Renal pelvis (tissue), 4 donors: Measurements from ENCODE around the gene CACNA1C. TPM values are rescaled to one million over a fixed set of nuclear protein-coding genes. Genes with fewer than 3 reads are reported as not detected.

Experiments
- DNase-seq: peaks from one replicate; pipeline ENCODE4 v3.0.0-alpha.2; 2013
- polyA plus RNA-seq, 3 donors: library from polyadenylated mRNA; unstranded; fragments of 120-200 nt; gene quantifications; one replicate each; pipeline ENCODE4 v1.2.1, GENCODE V29; 2013; ENCODE audit not compliant: insufficient read length in 3 of 3

Gene CACNA1C
- polyA plus RNA-seq, 3 donors, result 7.1 to 12.2 (median 10.0) TPM

DNA sequence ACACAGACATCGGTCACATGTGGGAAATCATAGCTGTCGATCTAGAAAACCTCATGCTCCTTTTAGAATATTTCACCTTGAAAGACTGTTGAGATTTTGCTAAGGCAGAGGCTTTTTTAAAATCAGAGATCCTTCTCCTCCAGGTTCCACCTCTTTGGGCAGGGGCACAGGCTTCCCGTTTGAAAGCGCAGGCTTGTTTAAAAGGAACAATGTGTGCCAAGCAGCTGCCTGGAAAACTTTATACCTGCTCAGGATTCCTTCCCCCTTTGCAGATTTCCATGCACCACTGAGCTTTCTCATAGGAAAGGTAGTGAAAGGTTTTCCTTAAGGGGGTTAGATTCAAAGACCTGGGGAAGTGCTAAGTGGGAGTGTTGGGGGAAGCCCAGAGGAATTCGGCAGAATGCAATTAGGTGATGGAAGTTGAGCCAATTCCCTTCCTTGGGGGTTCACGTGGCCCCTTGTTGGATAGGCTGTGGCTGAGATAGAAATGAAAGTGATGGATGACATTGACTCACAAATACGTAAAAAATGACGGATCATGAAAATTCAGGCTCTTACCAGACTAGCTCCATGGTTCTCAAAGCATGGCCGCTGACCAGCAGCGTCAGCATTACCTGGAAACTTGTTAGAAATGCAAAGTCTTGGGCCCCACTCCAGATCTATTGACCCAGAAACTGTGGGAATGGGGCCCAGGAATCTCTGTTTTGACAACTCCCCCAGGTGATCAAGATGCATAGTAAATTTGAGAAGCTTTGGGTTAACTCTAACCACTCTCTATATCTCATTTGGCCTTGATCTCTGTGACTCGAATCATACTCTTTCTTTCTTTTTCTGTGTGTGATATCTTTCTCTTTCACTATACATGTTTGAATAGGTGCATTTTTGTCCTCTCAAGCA, 460.6 kb downstream of the CACNA1C start:
- no peak for DNase-seq

DNA sequence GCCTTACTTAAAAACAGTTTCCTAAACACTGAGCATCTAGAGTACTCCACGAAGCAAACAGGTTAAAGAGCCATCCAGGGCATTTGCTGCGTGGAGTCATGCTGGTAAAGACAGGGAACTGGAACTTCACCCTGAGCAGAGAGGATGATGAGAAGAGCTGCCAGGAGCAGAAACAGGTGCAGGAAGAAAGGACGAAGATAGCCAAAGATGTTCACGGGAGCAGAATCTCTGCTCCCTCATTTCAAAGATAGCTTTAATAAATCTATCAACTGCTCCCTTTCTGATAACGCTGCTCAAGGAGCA, 461.2 kb downstream of the CACNA1C start:
- DNase-seq, result no peak

DNA sequence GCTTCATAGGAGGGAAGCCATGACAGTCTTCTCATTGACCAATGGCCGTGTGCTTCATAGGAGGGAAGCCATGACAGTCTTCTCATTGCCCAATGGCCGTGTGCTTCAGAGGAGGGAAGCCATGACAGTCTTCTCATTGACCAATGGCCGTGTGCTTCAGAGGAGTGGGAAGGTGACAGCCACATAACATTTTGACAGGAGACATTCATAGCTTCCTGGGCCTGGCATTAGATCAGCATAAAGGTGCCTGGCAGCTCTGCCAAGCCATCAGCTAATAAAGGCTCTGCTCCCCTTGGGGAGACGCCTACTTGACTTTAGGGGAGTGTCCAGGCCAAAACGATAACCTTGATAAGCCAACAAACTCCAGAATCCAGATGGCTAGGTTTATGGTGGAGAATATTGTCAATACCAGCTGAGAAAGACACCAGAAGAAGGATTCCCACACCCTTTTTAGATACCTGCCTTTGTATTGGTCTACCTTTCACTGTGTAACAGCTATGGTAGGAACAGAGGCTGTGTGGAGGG, 468.0 kb downstream of the CACNA1C start:
- no peak for DNase-seq

DNA sequence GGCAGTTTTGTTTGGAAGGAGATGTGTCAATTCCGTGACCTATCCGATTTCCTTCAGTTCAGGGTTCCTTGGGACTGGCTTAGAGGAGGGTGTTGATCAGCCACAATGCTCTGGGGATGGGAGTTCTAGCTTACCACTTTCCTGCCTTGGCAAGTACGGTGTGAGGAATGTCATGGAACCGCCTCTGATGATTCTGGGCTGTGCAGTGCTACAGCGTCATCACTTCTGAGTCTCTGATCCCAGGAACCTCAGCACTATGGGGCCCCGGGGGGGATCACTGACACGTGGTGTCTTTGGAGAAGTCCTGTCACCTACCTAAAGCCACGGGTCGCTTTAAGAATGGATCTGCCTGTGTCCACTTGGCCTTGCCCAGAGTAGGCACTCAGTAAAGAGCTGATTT, 470.5 kb downstream of the CACNA1C start:
- DNase-seq, result no peak

DNA sequence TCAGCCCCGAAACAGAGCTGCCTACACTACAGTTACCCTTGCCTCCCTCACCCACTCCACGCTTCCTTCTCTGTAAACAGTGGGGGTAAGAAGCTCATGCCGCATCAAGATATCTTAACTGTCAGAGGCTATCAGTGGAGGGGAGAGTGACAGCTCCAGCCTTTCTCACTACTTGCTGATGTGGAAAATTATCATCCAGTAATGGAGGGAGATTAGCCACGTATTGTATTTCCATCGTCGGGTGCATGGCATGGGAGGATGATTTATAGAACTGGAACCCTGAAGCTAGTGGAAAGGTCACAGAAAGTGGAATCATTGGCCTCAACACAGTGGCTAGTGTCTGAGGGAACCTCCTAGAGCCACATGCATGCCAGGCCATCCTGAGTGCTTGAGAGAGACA, 471.1 kb downstream of the CACNA1C start:
- no peak for DNase-seq

DNA sequence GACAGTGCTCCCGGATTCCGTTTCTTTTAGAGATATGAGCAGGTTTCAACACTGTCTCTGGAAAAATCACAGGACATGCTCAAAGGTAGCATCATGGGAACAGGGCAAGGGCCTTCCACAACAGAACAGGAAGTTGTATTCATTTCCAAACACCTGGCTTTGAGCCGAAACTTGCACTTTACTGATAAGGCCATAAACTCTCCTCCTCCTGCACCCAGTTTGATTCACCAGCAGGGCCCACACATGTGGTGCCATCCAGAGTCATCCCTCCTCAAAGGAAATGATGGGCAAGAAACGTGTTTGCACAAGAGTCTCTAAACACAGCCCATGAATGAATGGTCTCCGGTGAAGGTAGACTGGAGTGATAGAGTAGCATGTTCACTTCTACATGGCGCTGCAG, 473.6 kb downstream of the CACNA1C start:
- no peak for DNase-seq

DNA sequence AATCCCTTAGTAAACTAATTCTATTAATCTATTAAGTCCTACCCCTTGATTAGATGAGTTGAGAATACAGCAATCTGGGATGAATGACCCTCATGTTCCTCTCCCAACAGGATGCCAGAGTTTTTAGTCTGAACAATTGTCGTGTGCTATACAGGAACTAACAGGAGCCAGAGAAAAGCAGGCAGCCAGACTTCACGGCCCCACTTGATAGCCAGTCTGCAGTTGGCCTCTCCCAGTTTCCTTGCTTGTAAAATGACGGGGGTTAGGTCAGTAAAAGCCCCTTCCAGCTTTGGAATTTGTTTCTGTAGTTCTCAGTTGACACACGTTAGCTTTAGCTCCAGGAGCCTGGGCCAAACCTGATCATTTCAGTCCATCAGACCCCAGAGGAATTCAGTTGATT, 475.2 kb downstream of the CACNA1C start:
- DNase-seq, result no peak

DNA sequence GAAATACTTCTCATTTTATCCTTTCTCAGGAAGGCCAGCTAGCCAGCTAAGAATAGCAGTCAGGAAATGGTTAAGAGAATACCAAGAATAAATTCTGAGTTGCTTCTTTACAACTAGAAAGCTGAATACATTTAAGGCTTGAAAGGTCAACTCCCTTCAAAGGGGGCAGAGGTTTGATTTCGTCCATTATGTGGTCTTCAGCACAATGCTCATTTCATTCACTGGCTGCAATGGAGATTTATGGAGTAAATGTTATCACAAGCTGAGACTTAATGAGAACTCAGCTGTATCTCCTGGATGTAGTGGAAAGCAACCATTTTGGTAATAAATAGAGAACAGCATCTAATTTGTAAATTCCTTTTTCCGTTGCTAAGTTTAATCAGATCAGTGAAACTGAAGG, 477.0 kb downstream of the CACNA1C start:
- no peak for DNase-seq

DNA sequence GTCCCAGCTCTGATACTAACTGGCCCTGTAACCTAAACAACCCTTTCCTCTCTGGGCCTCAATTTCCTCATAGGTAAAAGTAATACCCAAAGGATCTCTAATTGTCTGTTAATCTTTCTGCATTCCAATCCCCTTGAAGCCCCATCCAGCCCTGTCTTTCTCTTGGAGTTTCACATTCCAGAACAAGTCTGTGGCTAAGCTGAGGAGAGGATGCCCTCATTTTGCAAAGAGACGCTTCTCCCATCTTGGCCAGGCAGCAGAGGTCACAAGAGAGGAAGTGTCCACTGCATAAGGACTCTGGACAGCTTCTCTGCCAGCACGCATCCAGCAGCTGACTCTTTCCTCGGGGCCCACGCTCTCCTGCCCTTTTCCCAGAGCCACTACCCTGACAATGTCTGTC, 478.6 kb downstream of the CACNA1C start:
- DNase-seq, result no peak

DNA sequence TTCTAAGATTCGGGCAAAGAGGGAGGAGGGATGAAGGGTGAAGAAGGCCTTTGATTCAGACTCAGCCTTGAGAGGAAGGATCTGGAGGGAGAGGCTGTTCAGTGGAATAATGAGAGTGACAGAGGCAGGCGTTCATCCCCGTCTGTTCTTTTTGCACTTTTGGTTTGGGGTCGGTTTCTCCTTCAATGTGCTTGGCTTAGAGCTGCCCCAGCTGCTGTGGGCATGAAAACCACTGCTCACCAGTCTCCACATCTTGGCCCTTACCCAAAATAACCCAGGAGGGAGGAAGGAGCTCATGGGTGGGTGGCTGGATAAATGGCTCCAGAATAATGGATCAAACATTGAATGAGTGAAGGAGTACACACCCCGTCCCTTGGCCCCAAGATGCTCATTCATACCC, 480.2 kb downstream of the CACNA1C start:
- no peak for DNase-seq

DNA sequence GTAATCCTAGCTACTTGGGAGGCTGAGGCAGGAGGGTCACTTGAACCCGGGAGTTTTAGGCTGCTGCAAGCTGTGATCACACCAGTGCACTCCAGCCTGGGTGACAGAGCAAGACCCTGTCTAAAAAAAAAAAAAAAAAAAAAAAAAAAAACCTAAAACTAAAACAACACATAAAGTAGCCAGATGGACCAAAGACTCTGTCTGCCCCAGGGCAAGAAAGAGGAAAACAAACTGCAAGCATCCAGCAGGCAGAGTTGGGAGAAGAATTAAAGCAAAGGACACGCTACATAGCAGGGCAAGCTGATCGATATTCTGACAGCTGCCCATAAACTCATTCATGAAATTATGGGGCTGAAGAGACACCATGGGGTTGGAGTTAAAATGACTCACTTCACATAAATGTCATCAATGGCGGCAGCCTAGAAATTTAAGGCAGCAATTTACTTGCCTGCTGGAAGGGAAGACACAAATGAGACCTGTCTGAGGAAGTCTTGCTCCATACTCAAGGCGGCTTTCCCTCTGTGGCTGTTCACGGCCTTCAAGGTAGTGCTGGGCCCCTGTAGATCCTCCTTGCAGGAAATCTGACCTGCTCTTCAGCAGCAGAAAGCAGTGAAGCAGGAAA, 482.9 kb downstream of the CACNA1C start:
- DNase-seq, result no peak

DNA sequence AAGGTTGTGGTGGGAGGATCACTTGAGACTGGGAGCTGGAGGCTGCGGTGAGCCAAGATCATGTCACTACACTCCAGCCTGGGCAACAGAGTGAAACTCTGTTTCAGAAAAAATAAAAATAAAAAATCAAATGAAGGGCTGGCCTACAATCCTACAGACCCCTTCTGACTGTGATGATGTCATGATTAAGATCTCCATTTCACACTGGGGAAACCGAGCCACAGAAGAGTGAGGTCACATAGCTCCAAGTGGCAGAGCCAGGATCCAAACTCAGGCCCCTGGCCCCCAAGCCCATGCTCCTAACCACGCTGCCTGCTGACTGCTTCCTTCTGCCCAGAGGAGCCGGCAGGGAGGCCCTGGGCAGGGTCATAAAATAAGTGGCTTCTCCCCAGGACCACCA, 483.9 kb downstream of the CACNA1C start:
- no peak for DNase-seq

DNA sequence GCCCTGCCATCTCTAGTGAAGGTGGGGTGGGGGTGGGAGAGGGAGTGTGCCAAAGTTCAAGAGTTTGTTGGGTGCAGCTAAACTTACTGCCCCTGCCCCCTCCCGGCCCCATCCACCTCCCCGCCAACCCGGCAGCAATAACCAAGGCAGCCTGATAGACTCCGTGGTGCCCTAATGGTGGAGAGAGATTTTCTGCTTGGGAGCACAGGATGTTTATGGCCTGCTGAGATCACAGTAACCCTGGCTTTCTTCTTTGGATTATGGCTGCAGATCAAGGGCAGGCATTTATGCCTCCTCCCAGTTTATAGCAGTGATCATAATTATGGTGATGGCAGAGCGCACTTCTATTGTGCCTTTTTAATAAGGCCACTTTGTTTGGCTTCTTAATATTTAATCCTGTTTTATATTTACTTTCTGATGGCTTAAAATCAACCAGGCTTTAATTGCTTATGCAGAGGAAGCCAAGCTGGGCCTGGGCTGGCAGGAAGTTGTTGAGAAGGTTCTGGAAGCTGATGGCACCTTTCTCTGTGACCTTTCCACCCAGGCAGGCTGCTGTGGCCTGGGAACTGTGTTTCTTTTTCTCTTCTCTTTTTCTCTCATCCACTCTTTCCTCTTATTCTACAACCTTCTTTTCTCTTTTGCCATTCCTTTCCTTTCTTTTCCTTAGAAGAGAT, 485.2 kb downstream of the CACNA1C start:
- no peak for DNase-seq

DNA sequence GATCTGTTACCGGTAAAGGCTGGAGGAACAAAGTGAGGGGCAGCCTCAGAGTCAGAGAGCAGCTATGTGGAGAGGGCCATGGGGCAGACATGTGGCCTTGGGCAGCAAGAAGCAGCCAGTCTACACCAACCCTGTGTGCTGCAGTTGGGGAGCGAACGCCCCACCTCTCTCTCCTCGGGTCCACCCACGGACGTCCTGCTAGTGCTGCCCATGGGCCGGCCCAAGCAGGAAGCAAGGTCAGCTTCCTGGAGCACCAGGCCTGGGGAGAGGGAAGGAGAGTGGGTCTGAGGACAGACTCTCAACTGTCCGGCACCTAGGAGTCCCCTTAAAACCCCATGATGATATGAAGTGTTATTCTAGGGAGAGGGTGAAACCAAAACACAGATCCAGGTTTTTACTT, 487.2 kb downstream of the CACNA1C start:
- DNase-seq, result no peak

DNA sequence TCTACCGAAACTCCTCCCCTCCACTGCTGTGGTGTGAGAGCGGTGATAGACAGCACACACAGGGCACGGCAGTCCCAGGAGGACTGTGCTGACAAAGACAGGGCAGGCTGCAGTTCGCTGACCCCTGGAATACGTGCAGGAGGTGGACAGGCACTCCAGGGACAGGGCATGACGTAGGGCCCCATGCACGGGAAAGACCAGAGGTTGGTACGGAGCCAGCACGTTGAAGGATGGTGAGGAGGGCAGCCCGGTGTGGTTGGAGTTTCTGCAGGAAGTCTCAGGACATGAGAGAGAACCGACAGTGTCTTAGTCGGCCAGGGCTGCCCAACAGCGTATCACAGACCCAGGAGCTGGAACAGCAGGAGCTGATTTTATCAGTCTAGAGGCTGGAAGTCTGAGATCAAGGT, 487.8 kb downstream of the CACNA1C start:
- DNase-seq, result no peak

DNA sequence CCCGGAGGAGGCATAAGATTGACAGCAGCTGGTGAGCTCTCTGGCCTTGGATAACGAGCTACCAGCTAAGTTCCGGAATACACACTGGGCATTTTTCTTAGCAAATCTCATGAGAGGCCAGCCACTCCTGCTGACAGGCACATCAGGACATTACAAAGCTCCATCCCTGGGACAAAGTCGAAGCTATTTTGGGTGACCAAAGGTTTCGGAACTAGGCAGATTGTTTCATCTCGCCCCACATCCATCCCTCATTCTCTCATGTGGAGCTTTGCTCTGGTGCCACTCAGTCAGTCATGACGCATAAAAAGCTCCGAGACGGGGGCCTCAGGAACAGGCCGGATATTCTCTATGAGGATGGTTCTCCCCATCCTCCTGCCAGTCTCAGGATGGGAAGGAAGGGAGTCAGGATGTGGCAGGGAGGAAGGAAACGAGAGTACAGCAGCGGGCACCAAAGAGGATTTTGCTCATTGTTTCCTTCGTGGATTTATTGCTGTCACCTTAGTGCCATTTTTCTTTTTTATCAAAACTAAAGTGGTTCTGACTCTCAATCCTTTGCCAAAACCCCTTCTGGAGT, 488.9 kb downstream of the CACNA1C start:
- DNase-seq, result no peak

DNA sequence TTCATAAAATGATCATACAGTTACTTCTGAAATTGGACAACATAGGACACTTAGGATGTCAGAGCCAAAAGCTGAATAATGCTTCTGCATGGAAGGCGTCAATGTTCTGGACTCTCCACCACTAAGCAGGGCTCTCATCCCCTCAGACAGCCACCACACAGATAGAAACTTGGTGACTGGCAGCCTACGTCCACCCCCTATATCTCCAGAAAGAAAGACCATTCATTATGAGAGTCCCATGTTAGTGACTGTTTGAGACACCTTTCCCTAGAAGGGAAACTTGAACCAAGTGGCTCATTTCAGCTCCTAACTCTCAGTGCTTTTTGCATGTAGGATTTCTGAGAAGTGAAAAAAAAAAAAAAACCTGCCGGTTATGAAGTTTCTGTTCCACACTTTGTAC, 491.0 kb downstream of the CACNA1C start:
- DNase-seq, result no peak

DNA sequence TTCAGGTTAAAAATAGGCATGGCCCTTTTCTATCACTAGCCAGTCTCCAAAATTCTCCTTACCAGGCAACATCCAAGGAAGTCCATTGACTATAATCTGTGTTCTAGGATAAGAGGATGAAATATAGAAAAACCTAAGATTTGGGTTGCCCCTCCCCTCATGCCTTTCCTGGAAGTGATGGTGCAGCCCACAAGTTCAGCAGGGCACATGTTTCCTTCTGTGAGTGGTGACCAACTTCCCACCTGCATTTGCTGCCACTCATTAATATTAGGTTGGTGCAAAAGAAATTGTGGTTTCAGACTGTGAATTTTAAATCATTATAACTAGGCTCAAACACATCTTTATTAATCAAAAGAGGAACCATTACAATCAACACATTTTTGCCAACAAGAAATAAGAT, 491.4 kb downstream of the CACNA1C start:
- DNase-seq, result no peak

DNA sequence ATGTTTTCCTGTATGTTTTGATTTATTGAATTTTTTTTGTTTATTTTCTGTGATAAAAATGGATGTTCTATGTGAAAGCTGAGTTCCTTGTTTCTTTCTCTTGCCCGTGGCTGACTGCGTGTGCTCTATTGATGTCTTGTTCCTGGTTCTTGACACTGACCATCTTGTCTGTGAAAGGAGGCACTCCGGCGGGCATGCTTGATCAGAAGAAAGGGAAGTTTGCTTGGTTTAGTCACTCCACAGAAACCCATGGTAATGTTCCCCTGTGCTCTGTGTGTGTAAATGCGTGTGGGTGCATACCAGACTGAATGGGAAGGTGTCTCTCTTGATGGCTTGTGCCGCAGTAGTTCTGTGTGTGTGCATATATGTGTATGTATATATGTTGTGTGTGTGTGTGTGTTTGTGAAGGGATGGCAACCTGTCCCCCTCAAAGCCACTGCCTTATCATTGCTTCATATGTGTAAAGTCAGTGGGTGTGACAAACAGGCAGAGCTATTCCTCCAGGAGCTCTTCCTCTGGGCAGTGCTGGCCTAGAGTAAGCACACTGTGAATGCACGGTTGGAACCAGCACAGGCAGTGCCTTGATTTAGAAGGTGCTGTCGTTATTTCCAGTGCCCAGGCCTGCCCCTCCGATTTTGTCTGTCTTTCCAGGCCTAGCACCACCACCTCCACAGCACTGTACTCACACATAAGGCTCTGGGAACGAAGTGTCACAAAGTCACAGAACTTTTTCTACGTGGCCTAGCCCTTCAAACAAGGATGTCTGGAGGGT, 494.7 kb downstream of the CACNA1C start:
- DNase-seq, result no peak

DNA sequence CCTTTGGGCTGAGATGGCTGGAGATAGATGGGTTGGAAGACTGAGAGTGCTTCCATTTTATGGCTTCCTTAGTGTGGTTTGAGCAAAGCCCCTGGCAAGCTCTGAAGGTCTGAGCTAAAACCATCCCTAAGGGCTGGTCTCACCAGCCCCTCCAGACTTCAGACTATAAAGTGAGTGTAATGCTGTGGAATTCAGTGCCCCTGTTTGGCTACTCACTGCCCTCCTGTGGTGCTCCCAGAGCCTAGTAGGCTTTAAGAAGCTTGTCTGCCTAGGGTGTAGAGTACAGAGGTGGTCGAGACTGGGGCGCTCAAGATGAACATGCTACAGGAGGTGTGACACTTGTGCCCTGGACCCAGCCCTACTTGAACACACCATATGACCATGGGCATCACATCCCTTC, 495.3 kb downstream of the CACNA1C start:
- no peak for DNase-seq

DNA sequence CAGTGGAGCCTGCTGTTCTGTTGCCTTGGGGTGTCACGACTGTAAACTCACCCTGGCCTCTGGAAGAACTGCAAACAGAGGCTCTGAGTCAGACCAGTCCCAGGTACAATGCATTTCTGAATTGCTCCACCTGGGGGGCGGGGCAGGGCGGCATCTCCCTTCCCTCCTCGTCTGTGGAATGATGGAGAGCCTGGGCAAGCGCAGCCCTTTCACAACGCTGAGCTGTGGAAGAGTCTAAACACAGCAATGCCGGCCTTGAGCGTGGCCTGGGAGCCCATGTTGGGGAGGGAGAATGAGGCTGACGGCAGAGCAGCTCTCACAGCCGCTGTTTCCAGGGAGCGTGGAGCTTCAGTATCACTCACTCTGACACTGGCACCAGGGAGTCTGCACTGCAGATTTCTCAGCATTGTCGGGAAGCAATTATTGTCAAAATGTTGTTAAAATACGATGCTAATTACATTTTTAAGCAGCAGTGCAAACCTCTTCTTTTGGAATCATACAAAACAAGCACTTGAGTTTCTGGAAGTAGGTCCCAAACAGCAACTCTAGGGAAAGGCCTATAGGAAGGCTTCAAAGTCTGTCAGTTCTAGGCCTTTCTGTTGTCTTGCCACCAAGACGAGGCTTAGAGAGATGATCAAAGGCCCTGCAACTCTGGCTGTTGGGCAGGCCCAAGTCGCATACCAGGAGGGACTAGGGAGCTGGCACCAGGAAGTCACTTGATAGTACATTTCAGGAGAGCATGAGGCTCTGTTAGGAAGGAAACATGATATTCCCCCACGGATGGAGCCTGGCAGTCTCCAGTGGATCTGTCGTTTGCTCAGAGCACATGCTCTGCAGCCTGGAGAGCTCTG, 498.0 kb downstream of the CACNA1C start:
- DNase-seq, result no peak
